DND-41 (cell line): Measurements from ENCODE around the gene SLC2A11.

ENCODE experiments used
- ATAC-seq: fragments of 200-7000 bp; cut with Tn5 transposase; 3 replicates; pipeline ENCODE4 v1.9.1; 2021; ENCODE audit warnings: low read depth; ENCODE audit not compliant: insufficient read depth
- DNase-seq: peaks from one replicate; pipeline ENCODE4 v3.0.0-alpha.2; 2020
- H2AFZ ChIP-seq: 2 replicates; pipeline ENCODE4 v1.6.0; 2012; ENCODE audit warnings: low read depth, low read length
- H3K27ac ChIP-seq: 2 replicates; pipeline ENCODE4 v1.5.1; 2012; ENCODE audit warnings: low read length, inconsistent platforms
- H3K27me3 ChIP-seq: fragments of 200-600 bp; sonication (generic); 2 replicates; pipeline ENCODE4 v1.6.0; 2012; ENCODE audit warnings: low read length, mild to moderate bottlenecking, inconsistent platforms; ENCODE audit not compliant: insufficient read depth, poor library complexity
- H3K36me3 ChIP-seq: 2 replicates; pipeline ENCODE4 v1.5.1; 2012; ENCODE audit warnings: low read length, inconsistent platforms; ENCODE audit not compliant: insufficient read depth
- H3K4me1 ChIP-seq: 2 replicates; pipeline ENCODE4 v1.5.1; 2012; ENCODE audit warnings: mild to moderate bottlenecking, low read length; ENCODE audit not compliant: insufficient read depth
- H3K4me2 ChIP-seq: 2 replicates; pipeline ENCODE4 v1.6.0; 2012; ENCODE audit warnings: mild to moderate bottlenecking, moderate library complexity, low read length, inconsistent platforms; ENCODE audit not compliant: insufficient read depth
- H3K4me3 ChIP-seq, 2 experiments: fragments of 200-600 bp in 1 of 2; shearing (Covaris generic) in 1 of 2; 2 replicates each; pipeline ENCODE4 v1.5.1; 2012 to 2016; ENCODE audit warnings: inconsistent platforms in 2 of 2, low read length in 2 of 2, mild to moderate bottlenecking in 2 of 2, low read depth in 1 of 2, moderate library complexity in 1 of 2
- H3K79me2 ChIP-seq: 2 replicates; pipeline ENCODE4 v1.6.0; 2012; ENCODE audit warnings: low read length, inconsistent platforms; ENCODE audit not compliant: insufficient read depth
- H3K9ac ChIP-seq: 2 replicates; pipeline ENCODE4 v1.6.0; 2012; ENCODE audit warnings: low read depth, mild to moderate bottlenecking, inconsistent platforms, low read length, moderate library complexity
- H3K9me3 ChIP-seq: 2 replicates; pipeline ENCODE4 v1.5.1; 2012; ENCODE audit warnings: low read length, moderate library complexity, mild to moderate bottlenecking, inconsistent platforms; ENCODE audit not compliant: insufficient read depth, severe bottlenecking
- H4K20me1 ChIP-seq: 2 replicates; pipeline ENCODE4 v1.6.0; 2012; ENCODE audit warnings: low read length; ENCODE audit not compliant: insufficient read depth
- EZH2 ChIP-seq: IDR thresholded peaks from 3 replicates; pipeline ENCODE4 v1.6.1; 2012; ENCODE audit warnings: borderline replicate concordance, low read depth, mild to moderate bottlenecking, moderate library complexity, low read length, inconsistent platforms; ENCODE audit not compliant: severe bottlenecking
- TF ChIP-seq, protein P1 (sequence below): IDR thresholded peaks from 2 replicates; pipeline ENCODE4 v1.5.1; 2012; ENCODE audit warnings: borderline replicate concordance, low read length, moderate library complexity, mild to moderate bottlenecking; ENCODE audit not compliant: poor library complexity, severe bottlenecking; ENCODE audit errors: extremely low read depth

The SLC2A11 gene

DNA sequence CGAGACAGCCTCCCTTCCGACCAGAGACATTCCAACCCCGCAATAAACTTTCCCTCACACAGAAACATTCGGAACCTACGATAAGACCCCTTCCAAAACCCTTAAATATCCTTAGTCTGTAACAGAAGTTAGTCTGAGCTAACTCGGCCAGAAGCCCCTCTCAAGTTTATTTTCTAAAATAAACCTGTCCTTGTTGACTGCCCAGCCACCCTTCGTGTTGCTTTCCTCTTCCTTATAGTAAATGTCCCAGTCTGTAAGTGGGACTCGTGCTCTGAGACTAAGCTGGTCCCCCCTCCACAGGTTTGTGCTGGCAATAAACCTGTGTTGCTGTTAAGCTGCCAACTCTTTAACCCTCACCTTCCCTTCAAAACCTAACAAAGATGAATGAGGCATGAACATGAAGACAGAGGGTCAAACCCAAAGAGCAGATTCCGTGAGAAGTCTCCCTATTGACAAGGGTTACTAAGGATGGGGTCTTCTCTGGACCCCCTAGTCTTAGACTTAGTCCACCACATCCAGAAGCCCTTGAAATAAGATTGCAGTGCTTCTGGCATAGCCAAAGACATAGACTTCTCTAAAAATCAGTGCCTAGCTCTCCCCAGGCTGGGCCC is 54.7 kb downstream of the SLC2A11 start:
- Histone ChIP-seq H3K27ac (peak overlapping the region; percentile 97; the same call in 1 of the 2 replicates), H3K9ac (peak overlapping the region; percentile 80; the same call in 1 of the 2 replicates), H3K4me1 (peaks cover 22% of the 10 kb centered on the region), H3K4me3 (no peak overlapping the region), H3K27me3 (no peaks in the 10 kb centered on the region), H3K36me3 (no peaks in the 10 kb centered on the region), H3K4me2 (peak overlapping the region; percentile 71; the same call in 1 of the 2 replicates), H4K20me1 (no peaks in the 10 kb centered on the region), H2AFZ (no peak overlapping the region), H3K9me3 (no peaks in the 10 kb centered on the region), H3K79me2 (peaks cover 5% of the 10 kb centered on the region; the same call in 1 of the 2 replicates)
- no peak for ATAC-seq
- TF ChIP-seq, protein P1, sequence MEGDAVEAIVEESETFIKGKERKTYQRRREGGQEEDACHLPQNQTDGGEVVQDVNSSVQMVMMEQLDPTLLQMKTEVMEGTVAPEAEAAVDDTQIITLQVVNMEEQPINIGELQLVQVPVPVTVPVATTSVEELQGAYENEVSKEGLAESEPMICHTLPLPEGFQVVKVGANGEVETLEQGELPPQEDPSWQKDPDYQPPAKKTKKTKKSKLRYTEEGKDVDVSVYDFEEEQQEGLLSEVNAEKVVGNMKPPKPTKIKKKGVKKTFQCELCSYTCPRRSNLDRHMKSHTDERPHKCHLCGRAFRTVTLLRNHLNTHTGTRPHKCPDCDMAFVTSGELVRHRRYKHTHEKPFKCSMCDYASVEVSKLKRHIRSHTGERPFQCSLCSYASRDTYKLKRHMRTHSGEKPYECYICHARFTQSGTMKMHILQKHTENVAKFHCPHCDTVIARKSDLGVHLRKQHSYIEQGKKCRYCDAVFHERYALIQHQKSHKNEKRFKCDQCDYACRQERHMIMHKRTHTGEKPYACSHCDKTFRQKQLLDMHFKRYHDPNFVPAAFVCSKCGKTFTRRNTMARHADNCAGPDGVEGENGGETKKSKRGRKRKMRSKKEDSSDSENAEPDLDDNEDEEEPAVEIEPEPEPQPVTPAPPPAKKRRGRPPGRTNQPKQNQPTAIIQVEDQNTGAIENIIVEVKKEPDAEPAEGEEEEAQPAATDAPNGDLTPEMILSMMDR = no peak
- no peak for TF ChIP-seq EZH2
- no peak for DNase-seq

DNA sequence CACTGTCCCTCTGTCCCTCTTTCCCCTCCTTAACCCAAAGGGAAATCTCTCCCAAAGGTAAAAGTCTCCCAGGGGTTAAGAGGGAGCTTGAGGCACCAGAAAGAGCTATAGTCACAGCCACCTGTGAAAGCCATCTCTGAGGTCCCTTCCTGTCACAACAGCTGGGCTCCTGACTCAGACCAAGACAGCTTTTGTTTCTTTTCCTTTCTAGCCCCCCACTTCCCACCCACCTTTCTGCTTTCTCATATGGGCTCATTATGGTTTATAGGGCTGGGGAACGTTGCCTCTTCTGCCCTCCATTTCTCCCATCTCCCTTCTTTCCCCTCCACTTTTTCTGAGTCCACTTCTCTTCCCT is 55.6 kb downstream of the SLC2A11 start:
- H3K9ac ChIP-seq = peak overlapping the region; percentile 80
- H3K4me1 ChIP-seq = peaks cover 22% of the 10 kb centered on the region
- peaks cover 5% of the 10 kb centered on the region; the same call in 1 of the 2 replicates for H3K79me2 ChIP-seq
- DNase-seq (peak; percentile 37), ATAC-seq (peak; percentile 1; the same call in 1 of the 3 replicates)
- H3K9me3 ChIP-seq = no peaks in the 10 kb centered on the region
- H3K4me3 ChIP-seq = peak overlapping the region; percentile 43 to 62
- H2AFZ ChIP-seq = peak overlapping the region; percentile 82
- peaks cover 1% of the 10 kb centered on the region; the same call in 1 of the 2 replicates for H3K36me3 ChIP-seq
- H3K27ac ChIP-seq = peak overlapping the region; percentile 97
- H3K4me2 ChIP-seq = peak overlapping the region; percentile 71
- no peaks in the 10 kb centered on the region for H3K27me3 ChIP-seq
- H4K20me1 ChIP-seq = no peaks in the 10 kb centered on the region
- TF ChIP-seq, protein P1 = no peak
- TF ChIP-seq EZH2 = no peak

DNA sequence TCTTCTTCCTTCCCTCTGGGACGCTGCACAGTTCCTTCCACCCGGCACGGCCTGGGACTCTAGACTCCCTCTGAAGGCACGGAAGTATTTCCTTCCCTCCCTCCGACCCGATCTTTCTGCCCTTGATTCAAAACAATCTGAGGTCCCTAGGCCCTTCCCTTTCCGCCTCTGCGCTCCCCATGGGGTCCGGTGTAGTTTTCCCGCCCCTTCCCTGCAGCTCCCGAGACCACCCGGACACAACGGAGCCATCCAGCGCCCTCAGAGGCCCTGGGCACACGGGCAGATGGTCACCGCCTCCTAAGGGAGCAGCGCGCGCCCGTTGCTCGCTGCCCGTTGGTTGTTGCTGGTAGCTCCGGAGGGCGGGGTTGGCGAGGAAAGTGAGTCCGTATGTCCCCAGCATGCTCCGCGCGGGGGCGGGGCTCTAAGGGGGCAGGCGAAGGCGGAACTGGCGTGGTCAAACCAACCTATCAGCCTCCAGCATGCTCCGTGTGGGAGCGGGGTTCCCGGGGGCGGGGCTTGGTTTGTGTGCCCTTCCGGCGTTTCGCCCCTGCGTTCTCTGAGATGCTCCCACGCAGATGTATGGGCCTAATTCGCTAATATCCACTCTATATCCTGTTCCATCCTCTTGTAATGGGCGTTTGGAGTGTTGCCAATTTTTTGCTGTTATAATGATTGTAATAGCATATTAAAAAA is 56.1 kb downstream of the SLC2A11 start:
- no peak for TF ChIP-seq EZH2
- TF ChIP-seq, protein P1 = no peak
- Histone ChIP-seq H2AFZ (peak overlapping the region; percentile 82), H3K4me2 (peak overlapping the region; percentile 71), H3K4me3 (peak overlapping the region; percentile 43 to 62), H3K9ac (peak overlapping the region; percentile 80), H3K27ac (peak overlapping the region; percentile 97), H3K36me3 (peaks cover 2% of the 10 kb centered on the region; the same call in 1 of the 2 replicates), H4K20me1 (no peaks in the 10 kb centered on the region), H3K4me1 (peaks cover 22% of the 10 kb centered on the region), H3K79me2 (peaks cover 5% of the 10 kb centered on the region; the same call in 1 of the 2 replicates), H3K9me3 (no peaks in the 10 kb centered on the region), H3K27me3 (no peaks in the 10 kb centered on the region)
- ATAC-seq = peak; percentile 97
- DNase-seq = peak; percentile 100
